Measurements from ENCODE around the gene DNAJB7. TPM values are rescaled to one million over a fixed set of nuclear protein-coding genes. Genes with fewer than 3 reads are reported as not detected.
"Not testable (repeated sequence)": the region's sequence is repeated elsewhere in the genome, so short reads cannot be mapped to it uniquely, and the experiment has no call there.

DNAJB7 gene
- total RNA-seq, 2 experiments from 2014 or later: not detected

GRCh38 chr22:40834619-40835018 is 27.3 kb downstream of the DNAJB7 start:
- Mint-ChIP-seq H3K4me1 (peaks cover 13% of the 10 kb centered on the region), H3K27ac (no peak overlapping the region), H3K27me3 (no peaks in the 10 kb centered on the region), H3K9me3 (no peaks in the 10 kb centered on the region), H3K36me3 (ENCODE audit: low read depth) (peaks cover 53% of the 10 kb centered on the region), H3K4me3 (no peak overlapping the region)
- ChIA-PET POLR2A (no interaction called here), CTCF (interaction anchor here (0.6 kb wide), 1 partner anchor 93 kb away, joined by 3 read pairs; no protein-coding TSS in a partner anchor)
- no peak for DNase-seq

DNA sequence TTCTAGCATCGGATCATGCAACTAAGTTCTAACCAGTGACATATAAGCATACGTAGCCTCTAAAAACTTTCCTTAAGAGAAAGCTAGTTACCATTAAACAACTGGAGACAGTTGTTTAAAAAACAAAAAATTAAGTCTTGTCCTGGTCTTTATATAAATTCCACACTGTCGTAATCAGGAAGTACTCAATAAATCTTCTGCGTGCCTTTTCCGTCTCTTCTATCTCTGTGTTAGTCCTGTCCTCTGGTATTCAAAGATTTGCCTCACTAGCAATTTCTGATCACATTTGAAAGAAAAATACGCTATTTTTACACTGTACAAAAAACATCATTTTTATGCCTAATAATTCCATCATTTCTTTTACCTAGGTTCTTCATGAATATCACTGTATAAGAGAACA is 32.8 kb downstream of the DNAJB7 start:
- POLR2A ChIA-PET: interaction anchor here (1.0 kb wide), 1 partner anchor 9 kb away, joined by 4 read pairs; the partner anchor contains the start of gene SLC25A17

DNA sequence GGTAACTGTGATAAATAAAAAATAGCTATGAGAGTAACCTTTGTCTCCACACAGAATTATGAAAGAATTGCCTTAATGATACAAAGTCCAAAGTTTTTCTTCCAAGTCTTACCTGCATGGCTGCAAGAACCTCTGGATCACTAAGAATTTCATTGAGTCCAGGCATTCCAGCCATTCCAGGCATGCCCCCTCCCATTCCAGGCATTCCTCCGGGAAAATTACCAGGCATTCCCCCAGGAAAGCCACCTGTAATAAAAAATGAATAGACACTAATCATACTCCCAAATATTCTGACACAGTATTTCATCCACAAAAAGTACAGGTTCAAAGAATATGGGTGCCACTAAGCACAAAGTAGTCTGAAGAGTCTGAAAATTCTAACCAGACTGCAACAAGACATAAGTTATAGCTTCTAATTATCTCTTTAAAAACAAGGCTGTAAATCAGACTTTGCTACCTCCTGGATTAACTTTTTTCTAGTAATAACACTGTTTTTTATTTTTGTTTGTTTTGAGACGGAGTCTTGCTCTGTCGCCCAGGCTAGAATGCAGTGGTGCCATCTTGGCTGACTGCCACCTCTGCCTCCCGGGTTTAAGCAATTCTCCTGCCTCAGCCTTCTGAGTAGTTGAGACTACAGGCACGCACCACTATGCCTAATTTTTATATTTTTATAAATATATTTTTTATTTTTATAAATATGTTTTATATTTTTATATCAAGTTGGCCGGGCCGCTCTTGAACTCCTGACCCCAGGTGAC is 34.8 kb downstream of the DNAJB7 start:
- CTCF ChIA-PET: no interaction called here

More for the DNA sequence above, 32.8 kb downstream of the DNAJB7 start:
- H3K4me3 Mint-ChIP-seq: no peak overlapping the region
- H3K9me3 Mint-ChIP-seq: no peaks in the 10 kb centered on the region
- DNase-seq: no peak
- CTCF ChIA-PET: no interaction called here
- peaks cover 44% of the 10 kb centered on the region for H3K36me3 Mint-ChIP-seq (ENCODE audit: low read depth)
- no peaks in the 10 kb centered on the region for H3K27me3 Mint-ChIP-seq
- no peak overlapping the region for H3K27ac Mint-ChIP-seq
- H3K4me1 Mint-ChIP-seq: no peaks in the 10 kb centered on the region

GRCh38 chr22:40826292-40826691 is 35.6 kb downstream of the DNAJB7 start:
- peaks cover 29% of the 10 kb centered on the region for H3K36me3 Mint-ChIP-seq (ENCODE audit: low read depth)
- H3K4me3 Mint-ChIP-seq: not testable (repeated sequence)

More for the DNA sequence above, 34.8 kb downstream of the DNAJB7 start:
- Mint-ChIP-seq H3K4me3 (no peak overlapping the region), H3K36me3 (ENCODE audit: low read depth) (peaks cover 31% of the 10 kb centered on the region), H3K4me1 (no peaks in the 10 kb centered on the region), H3K27ac (no peak overlapping the region), H3K27me3 (no peaks in the 10 kb centered on the region), H3K9me3 (no peaks in the 10 kb centered on the region)
- DNase-seq: no peak
- POLR2A ChIA-PET: no interaction called here

DNA sequence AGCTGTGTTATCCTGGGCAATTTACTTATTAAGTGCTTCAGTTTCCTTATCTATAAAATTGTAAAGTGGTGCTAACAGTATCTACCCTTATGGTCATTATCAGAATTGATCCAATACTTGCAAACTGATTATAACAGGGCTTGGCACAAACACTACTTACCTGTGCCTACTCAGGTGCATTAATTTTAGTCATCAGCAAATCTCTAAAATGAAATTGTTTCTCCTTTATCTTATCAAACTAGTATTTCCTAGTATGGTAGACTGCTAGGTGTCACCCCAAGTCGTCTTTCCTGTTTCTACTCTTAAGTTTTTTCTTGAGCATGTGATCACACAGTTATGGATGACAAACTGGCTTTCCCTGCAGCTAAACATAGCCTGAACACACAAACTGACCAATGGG is 38.5 kb downstream of the DNAJB7 start:
- Mint-ChIP-seq H3K9me3 (no peaks in the 10 kb centered on the region), H3K4me3 (no peak overlapping the region), H3K4me1 (peaks cover 11% of the 10 kb centered on the region), H3K27me3 (no peaks in the 10 kb centered on the region), H3K36me3 (ENCODE audit: low read depth) (peaks cover 17% of the 10 kb centered on the region), H3K27ac (no peak overlapping the region)
- ChIA-PET CTCF (interaction anchor here (1.0 to 1.3 kb wide), 2 partner anchors 72 to 76 kb away, joined by 3 to 5 read pairs; no protein-coding TSS in a partner anchor), POLR2A (interaction anchor here (1.3 to 1.4 kb wide), 2 partner anchors 13 to 33 kb away, joined by 4 read pairs; partner anchors contain the start of gene ST13)
- DNase-seq: no peak

More at GRCh38 chr22:40826292-40826691, 35.6 kb downstream of the DNAJB7 start:
- POLR2A ChIA-PET, H3K4me1 Mint-ChIP-seq, H3K27me3 Mint-ChIP-seq, DNase-seq, H3K27ac Mint-ChIP-seq, H3K9me3 Mint-ChIP-seq, CTCF ChIA-PET: not testable (repeated sequence)

- CTCF ChIA-PET: interaction anchor here (0.6 to 3.8 kb wide), 6 partner anchors 12 to 909 kb away, joined by 3 to 22 read pairs (median 6); partner anchors contain the start of gene DNAJB7
Measured at GRCh38 chr22:40819599-40820140, 42.2 kb downstream of the DNAJB7 start.

GRCh38 chr22:40818747-40819598 is 42.9 kb downstream of the DNAJB7 start, which contains the start of gene SLC25A17:
SLC25A17 (minus strand) TSS chr22:40819346; CDS start chr22:40819248, 98 bp downstream.
- Mint-ChIP-seq H3K4me1 (peaks cover 32% of the 10 kb centered on the region), H3K9me3 (no peaks in the 10 kb centered on the region), H3K36me3 (ENCODE audit: low read depth) (peaks cover 18% of the 10 kb centered on the region), H3K4me3 (peak within 1 kb of the TSS; percentile 91), H3K27me3 (no peaks in the 10 kb centered on the region), H3K27ac (peak within 1 kb of the TSS; percentile 88)
- ChIA-PET CTCF (interaction anchor here (0.7 to 3.8 kb wide), 8 partner anchors 13 to 141 kb away, joined by 3 to 22 read pairs (median 4); no protein-coding TSS in a partner anchor), POLR2A (interaction anchor here (0.6 to 4.9 kb wide), 8 partner anchors 9 to 355 kb away, joined by 3 to 31 read pairs (median 4); partner anchors contain the start of genes ST13 and XPNPEP3)
- DNase-seq: peak; percentile 90

More at GRCh38 chr22:40819599-40820140, 42.2 kb downstream of the DNAJB7 start:
- Mint-ChIP-seq H3K36me3 (ENCODE audit: low read depth) (peaks cover 15% of the 10 kb centered on the region), H3K27me3 (no peaks in the 10 kb centered on the region), H3K27ac (peak overlapping the region; percentile 34), H3K4me3 (peak overlapping the region; percentile 91), H3K9me3 (no peaks in the 10 kb centered on the region), H3K4me1 (peaks cover 32% of the 10 kb centered on the region)
- no peak for DNase-seq
- POLR2A ChIA-PET: interaction anchor here (0.6 to 4.9 kb wide), 6 partner anchors 9 to 137 kb away, joined by 3 to 31 read pairs (median 4); partner anchors contain the start of genes ST13 and XPNPEP3

GRCh38 chr22:40818192-40818746 is 43.6 kb downstream of the DNAJB7 start:
- Mint-ChIP-seq H3K27me3 (no peaks in the 10 kb centered on the region), H3K36me3 (ENCODE audit: low read depth) (peaks cover 21% of the 10 kb centered on the region), H3K9me3 (no peaks in the 10 kb centered on the region), H3K4me3 (peak overlapping the region; percentile 91), H3K27ac (peak overlapping the region; percentile 88), H3K4me1 (peaks cover 32% of the 10 kb centered on the region)
- DNase-seq: no peak
- CTCF ChIA-PET: interaction anchor here (0.7 to 3.8 kb wide), 9 partner anchors 13 to 142 kb away, joined by 3 to 22 read pairs (median 4); partner anchors contain the start of genes ST13 and XPNPEP3
- POLR2A ChIA-PET: interaction anchor here (1.0 to 4.9 kb wide), 7 partner anchors 38 to 355 kb away, joined by 3 to 31 read pairs (median 4); partner anchors contain the start of genes ST13 and XPNPEP3

DNA sequence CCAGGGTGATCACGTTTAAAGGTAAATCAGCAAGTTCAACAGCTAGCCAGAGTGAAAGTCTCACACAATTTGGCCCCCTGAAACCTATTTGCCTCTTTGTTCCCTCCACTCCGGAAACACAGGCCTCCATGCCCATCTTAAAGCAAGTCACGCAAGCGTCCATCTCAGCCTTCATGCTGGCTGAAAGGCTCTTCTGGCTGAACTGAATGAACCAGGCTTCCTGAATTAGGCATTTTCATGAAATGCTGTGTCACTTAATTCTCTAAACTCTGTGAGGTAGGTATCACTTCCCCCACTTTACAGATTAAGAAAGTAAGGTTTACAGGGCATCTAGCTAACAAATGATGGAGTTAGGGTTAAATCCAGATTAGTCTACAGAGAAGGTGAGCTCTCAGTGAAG is 44.2 kb downstream of the DNAJB7 start:
- H3K27ac Mint-ChIP-seq: peak overlapping the region; percentile 88
- H3K4me3 Mint-ChIP-seq: peak overlapping the region; percentile 91
- DNase-seq: no peak
- H3K9me3 Mint-ChIP-seq: no peaks in the 10 kb centered on the region
- ChIA-PET CTCF (interaction anchor here (0.9 to 3.3 kb wide), 4 partner anchors 18 to 134 kb away, joined by 3 to 22 read pairs (median 4); partner anchors contain the start of genes ST13 and XPNPEP3), POLR2A (interaction anchor here (1.3 to 4.9 kb wide), 6 partner anchors 38 to 284 kb away, joined by 3 to 31 read pairs (median 4); partner anchors contain the start of genes ST13 and XPNPEP3)
- H3K36me3 Mint-ChIP-seq (ENCODE audit: low read depth): peaks cover 21% of the 10 kb centered on the region
- peaks cover 32% of the 10 kb centered on the region for H3K4me1 Mint-ChIP-seq
- H3K27me3 Mint-ChIP-seq: no peaks in the 10 kb centered on the region

DNA sequence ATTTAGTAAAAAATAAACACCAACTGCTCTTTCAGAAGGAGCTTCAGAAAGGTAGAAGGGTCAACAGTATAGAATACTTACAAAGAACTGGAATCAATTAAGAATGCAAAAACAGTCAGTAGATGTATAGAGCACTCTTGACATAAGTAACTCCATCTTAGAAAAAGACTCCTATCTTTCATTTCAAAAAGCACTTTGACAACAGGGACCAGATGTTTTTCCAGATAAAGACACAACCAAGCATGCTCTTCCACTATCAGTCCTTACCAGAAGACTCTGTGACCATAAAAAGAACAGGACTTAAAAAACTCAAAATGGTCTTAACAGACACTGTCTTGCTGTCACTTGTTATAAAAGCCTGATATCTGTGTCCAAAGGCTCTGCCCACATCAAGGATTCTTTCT is 48.0 kb downstream of the DNAJB7 start:
- ChIA-PET CTCF (interaction anchor here (1.3 kb wide), 1 partner anchor 85 kb away, joined by 4 read pairs; no protein-coding TSS in a partner anchor), POLR2A (no interaction called here)
- no peak overlapping the region for H3K27ac Mint-ChIP-seq
- peaks cover 28% of the 10 kb centered on the region for H3K4me1 Mint-ChIP-seq
- no peak for DNase-seq
- H3K36me3 Mint-ChIP-seq (ENCODE audit: low read depth): peaks cover 26% of the 10 kb centered on the region
- no peak overlapping the region for H3K4me3 Mint-ChIP-seq
- H3K9me3 Mint-ChIP-seq: no peaks in the 10 kb centered on the region
- no peaks in the 10 kb centered on the region for H3K27me3 Mint-ChIP-seq
